RPMI8226 (cell line): Measurements from ENCODE around the gene NKAIN4.

Source experiments
- DNase-seq: peaks from one replicate; pipeline ENCODE4 v3.0.0-alpha.2; 2015

NKAIN4 gene

GRCh38 chr20:63254232-63254605 is at the start of gene NKAIN4:
NKAIN4 (minus strand) TSS chr20:63254463; CDS start chr20:63254450, 13 bp downstream.
- no peak for DNase-seq

- DNase-seq = no peak
These were observed 48.9 kb upstream of the NKAIN4 start for GRCh38 chr20:63303095-63303666.

GRCh38 chr20:63301671-63302070 is 47.4 kb upstream of the NKAIN4 start:
- DNase-seq = no peak

GRCh38 chr20:63298731-63299312 is 44.6 kb upstream of the NKAIN4 start:
- no peak for DNase-seq

- DNase-seq = no peak
These were observed 43.7 kb upstream of the NKAIN4 start for GRCh38 chr20:63297796-63298572.

GRCh38 chr20:63297371-63297781 is 43.1 kb upstream of the NKAIN4 start:
- peak; percentile 10 for DNase-seq

- DNase-seq = no peak
These were observed 42.5 kb upstream of the NKAIN4 start for GRCh38 chr20:63296531-63297299.

- peak; percentile 22 for DNase-seq
These were observed 41.6 kb upstream of the NKAIN4 start for GRCh38 chr20:63295846-63296245.

- peak; percentile 44 for DNase-seq
These were observed 41.2 kb upstream of the NKAIN4 start for GRCh38 chr20:63295422-63295821.

GRCh38 chr20:63295018-63295417 is 40.8 kb upstream of the NKAIN4 start:
- DNase-seq = no peak

- DNase-seq = no peak
These were observed 40.3 kb upstream of the NKAIN4 start for GRCh38 chr20:63294536-63294900.

- DNase-seq = no peak
These were observed 39.7 kb upstream of the NKAIN4 start for GRCh38 chr20:63293871-63294535.

- no peak for DNase-seq
These were observed 39.2 kb upstream of the NKAIN4 start for GRCh38 chr20:63293456-63293855.

GRCh38 chr20:63292904-63293303 is 38.6 kb upstream of the NKAIN4 start, which contains the start of gene COL20A1:
COL20A1 (plus strand) TSS chr20:63293186; CDS start chr20:63295108, 1,922 bp downstream.
- no peak for DNase-seq

GRCh38 chr20:63292292-63292701 is 38.0 kb upstream of the NKAIN4 start:
- no peak for DNase-seq

GRCh38 chr20:63291811-63292210 is 37.5 kb upstream of the NKAIN4 start:
- no peak for DNase-seq

GRCh38 chr20:63290677-63291472 is 36.6 kb upstream of the NKAIN4 start:
- DNase-seq = peak; percentile 68

- DNase-seq = no peak
These were observed 35.9 kb upstream of the NKAIN4 start for GRCh38 chr20:63290136-63290676.

GRCh38 chr20:63289311-63290135 is 35.3 kb upstream of the NKAIN4 start:
- DNase-seq = no peak

GRCh38 chr20:63288581-63289251 is 34.5 kb upstream of the NKAIN4 start:
- DNase-seq = no peak
